Epithelial cell of esophagus (primary cell): ENCODE measurements around the gene SAT2.
A peak's percentile ranks its signal among the peaks of the same experiment; 100 is the strongest.
"Not testable (repeated sequence)": the region's sequence is repeated elsewhere in the genome, so short reads cannot be mapped to it uniquely, and the experiment has no call there.

ENCODE experiments used
- DNase-seq: peaks from one replicate; pipeline ENCODE4 v3.0.0; 2010; ENCODE audit warnings: low read depth
- H3K4me3 ChIP-seq: 2 replicates; pipeline ENCODE4 v1.5.1; 2011; ENCODE audit warnings: mild to moderate bottlenecking, low read length, control low read depth
- CTCF ChIP-seq: IDR thresholded peaks from 2 replicates; pipeline ENCODE4 v1.5.1; 2011; ENCODE audit warnings: low read depth, mild to moderate bottlenecking, low read length, control low read depth, inconsistent platforms; ENCODE audit not compliant: insufficient read depth; ENCODE audit errors: missing control alignments

SAT2 gene

GRCh38 chr17:7650509-7651096, 23.0 kb upstream of the SAT2 start, which contains the start of gene ATP1B2:
TSS of gene ATP1B2 (plus strand) at chr17:7650926. CDS start at chr17:7651519, 593 bp downstream.
- peak; percentile 56 for DNase-seq
- H3K4me3 ChIP-seq, result peak within 1 kb of the TSS; percentile 19
- TF ChIP-seq CTCF, result no peak

GRCh38 chr17:7647018-7647417, 19.4 kb upstream of the SAT2 start:
- H3K4me3 ChIP-seq, result no peak overlapping the region
- no peak for DNase-seq
- TF ChIP-seq CTCF, result no peak

GRCh38 chr17:7646457-7646856, 18.8 kb upstream of the SAT2 start:
- TF ChIP-seq CTCF, result no peak
- no peak for DNase-seq
- no peak overlapping the region for H3K4me3 ChIP-seq

- TF ChIP-seq CTCF, result no peak
- no peak overlapping the region for H3K4me3 ChIP-seq
- no peak for DNase-seq
Observed at GRCh38 chr17:7644775-7645174, 17.2 kb upstream of the SAT2 start.

- H3K4me3 ChIP-seq, DNase-seq: not testable (repeated sequence)
Observed at GRCh38 chr17:7641635-7642034, 14.0 kb upstream of the SAT2 start.

- no peak for TF ChIP-seq CTCF
- no peak for DNase-seq
- no peak overlapping the region for H3K4me3 ChIP-seq
Observed at GRCh38 chr17:7640783-7641182, 13.2 kb upstream of the SAT2 start.

GRCh38 chr17:7636163-7636562, 8.5 kb upstream of the SAT2 start:
- H3K4me3 ChIP-seq, result no peak overlapping the region
- DNase-seq, result no peak
- TF ChIP-seq CTCF, result no peak

- TF ChIP-seq CTCF, result peak; percentile 38
- H3K4me3 ChIP-seq, result no peak overlapping the region
- DNase-seq, result peak; percentile 23
Observed at GRCh38 chr17:7634384-7634783, 6.8 kb upstream of the SAT2 start.
